Measurements from ENCODE around the gene EMSY. TPM values are rescaled to one million over a fixed set of nuclear protein-coding genes. Genes with fewer than 3 reads are reported as not detected.

EMSY gene
- total RNA-seq, 2 experiments from 2014 or later = 19.7 TPM

GRCh38 chr11:76599041-76600013 lies 154.5 kb downstream of the EMSY start:
- Mint-ChIP-seq H3K27me3 (peaks cover 11% of the 10 kb centered on the region), H3K36me3 (no peaks in the 10 kb centered on the region), H3K9me3 (peaks cover 4% of the 10 kb centered on the region), H3K4me3 (no peak overlapping the region), H3K27ac (no peak overlapping the region), H3K4me1 (peaks cover 9% of the 10 kb centered on the region)
- no peak for DNase-seq

- Mint-ChIP-seq H3K36me3 (no peaks in the 10 kb centered on the region), H3K27me3 (peaks cover 7% of the 10 kb centered on the region), H3K4me3 (no peak overlapping the region), H3K9me3 (no peaks in the 10 kb centered on the region), H3K27ac (no peak overlapping the region), H3K4me1 (peaks cover 6% of the 10 kb centered on the region)
- no peak for DNase-seq
Measured at GRCh38 chr11:76600124-76600655, 155.4 kb downstream of the EMSY start.

- Mint-ChIP-seq H3K27ac (no peak overlapping the region), H3K9me3 (no peaks in the 10 kb centered on the region), H3K4me3 (no peak overlapping the region), H3K27me3 (peaks cover 7% of the 10 kb centered on the region), H3K36me3 (no peaks in the 10 kb centered on the region), H3K4me1 (peaks cover 6% of the 10 kb centered on the region)
- DNase-seq = no peak
Measured at GRCh38 chr11:76601272-76601671, 156.5 kb downstream of the EMSY start.

GRCh38 chr11:76601724-76602123 lies 156.9 kb downstream of the EMSY start:
- Mint-ChIP-seq H3K4me1 (peaks cover 6% of the 10 kb centered on the region), H3K27ac (no peak overlapping the region), H3K4me3 (no peak overlapping the region), H3K27me3 (peaks cover 7% of the 10 kb centered on the region), H3K9me3 (no peaks in the 10 kb centered on the region), H3K36me3 (no peaks in the 10 kb centered on the region)
- DNase-seq = no peak

GRCh38 chr11:76602431-76602861 lies 157.6 kb downstream of the EMSY start:
- H3K4me3 Mint-ChIP-seq = no peak overlapping the region
- no peak for DNase-seq
- peaks cover 6% of the 10 kb centered on the region for H3K4me1 Mint-ChIP-seq
- H3K27ac Mint-ChIP-seq = no peak overlapping the region
- H3K36me3 Mint-ChIP-seq = no peaks in the 10 kb centered on the region
- H3K27me3 Mint-ChIP-seq = peaks cover 4% of the 10 kb centered on the region
- H3K9me3 Mint-ChIP-seq = no peaks in the 10 kb centered on the region

Other genes with a start within 250 kb of the EMSY start
- gene WNT11, start 238.5 kb upstream of the EMSY start, total RNA-seq = not detected
- gene THAP12, start 63.9 kb upstream of the EMSY start, total RNA-seq = 10 to 100 TPM; 68.3 to 74.7 TPM
- gene GVQW3, start 63.7 kb upstream of the EMSY start, total RNA-seq = 1 to 10 TPM; 1.8 to 2.0 TPM
- 10 to 100 TPM; 11.5 to 12.1 TPM for gene LRRC32, start 225.7 kb downstream of the EMSY start, total RNA-seq

All from activated naive CD8-positive, alpha-beta T cell treated with anti-CD3 and anti-CD28 coated beads for 36 hours (primary cell).